Spinal cord (tissue), 10 donors: ENCODE data around the gene CHST1. TPM values are rescaled to one million over a fixed set of nuclear protein-coding genes. Genes with fewer than 3 reads are reported as not detected.

Source experiments
- DNase-seq, 6 donors: peaks; one replicate each; pipeline versions ENCODE4 v3.0.0 to v3.0.0-alpha.2; 2013 to 2015; ENCODE audit warnings: low spot score in 6 of 6, low read depth in 4 of 6
- H3K27ac ChIP-seq: one replicate; pipeline ENCODE4 v1.5.1; 2013; ENCODE audit warnings: low read depth, low read length, control low read depth
- H3K27me3 ChIP-seq: one replicate; pipeline ENCODE4 v1.6.1; 2013; ENCODE audit warnings: low read length; ENCODE audit not compliant: control insufficient read depth, insufficient read depth
- H3K36me3 ChIP-seq: one replicate; pipeline ENCODE4 v1.6.1; 2013; ENCODE audit warnings: low read length; ENCODE audit not compliant: control insufficient read depth, insufficient read depth
- H3K4me1 ChIP-seq: one replicate; pipeline ENCODE4 v1.6.1; 2013; ENCODE audit warnings: low read length; ENCODE audit not compliant: control insufficient read depth, insufficient read depth
- H3K4me3 ChIP-seq: one replicate; pipeline ENCODE4 v1.5.1; 2013; ENCODE audit warnings: low read depth, low read length, control low read depth
- H3K9me3 ChIP-seq: one replicate; pipeline ENCODE4 v1.6.1; 2013; ENCODE audit warnings: low read length; ENCODE audit not compliant: control insufficient read depth, insufficient read depth
- WGBS: methylation state at CpG from one replicate; pipeline ENCODE4 v1.1.5; 2013; ENCODE audit warnings: missing lambda C conversion rate; ENCODE audit not compliant: insufficient coverage; 5-methylcytosine and 5-hydroxymethylcytosine counted together
- polyA plus RNA-seq, 2 donors: library from polyadenylated mRNA; unstranded; fragments of 120-200 nt; gene quantifications; one replicate each; pipeline ENCODE4 v1.2.1, GENCODE V29; 2013; ENCODE audit not compliant: insufficient read length in 2 of 2
- total RNA-seq, 2 donors: library from RNA; depleted of rRNA in 1 of 2; stranded (reverse); fragments of 120-200 nt in 1 of 2; fragments of >200 nt in 1 of 2; gene quantifications; one replicate each; pipeline versions ENCODE4 v1.2.3 to v1.2.4, GENCODE V29; 2013 to 2014
- donor health status: healthy.

Gene CHST1
- total and polyA plus RNA-seq, 4 donors, result 8.5 to 62.4 (median 33.7) TPM

DNA sequence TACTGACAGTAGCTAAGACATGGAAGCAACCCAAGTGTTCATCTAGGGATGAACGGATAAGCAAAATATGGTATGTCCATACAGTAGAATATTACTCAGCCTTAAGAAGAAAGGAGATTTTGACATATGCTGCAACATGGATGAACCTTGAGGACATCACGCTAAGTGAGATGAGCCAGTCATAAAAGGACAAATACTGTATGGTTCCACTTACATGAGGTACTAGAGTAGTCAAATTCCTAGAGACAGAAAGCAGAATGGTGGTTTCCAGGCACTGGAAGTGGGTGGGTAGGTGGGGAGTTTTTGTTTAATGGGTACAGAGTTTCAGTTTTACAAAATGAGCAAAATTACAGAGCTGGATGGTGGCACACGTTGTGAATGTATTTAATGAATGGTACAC lies 18.1 kb downstream of the CHST1 start:
- Histone ChIP-seq H3K36me3 (peaks cover 36% of the 10 kb centered on the region), H3K4me3 (no peak overlapping the region), H3K9me3 (no peaks in the 10 kb centered on the region), H3K27me3 (no peaks in the 10 kb centered on the region), H3K4me1 (peaks cover 12% of the 10 kb centered on the region), H3K27ac (no peak overlapping the region)
- 100% methylated on average over 1 of the region's 3 CpGs for WGBS
- no peak for DNase-seq

DNA sequence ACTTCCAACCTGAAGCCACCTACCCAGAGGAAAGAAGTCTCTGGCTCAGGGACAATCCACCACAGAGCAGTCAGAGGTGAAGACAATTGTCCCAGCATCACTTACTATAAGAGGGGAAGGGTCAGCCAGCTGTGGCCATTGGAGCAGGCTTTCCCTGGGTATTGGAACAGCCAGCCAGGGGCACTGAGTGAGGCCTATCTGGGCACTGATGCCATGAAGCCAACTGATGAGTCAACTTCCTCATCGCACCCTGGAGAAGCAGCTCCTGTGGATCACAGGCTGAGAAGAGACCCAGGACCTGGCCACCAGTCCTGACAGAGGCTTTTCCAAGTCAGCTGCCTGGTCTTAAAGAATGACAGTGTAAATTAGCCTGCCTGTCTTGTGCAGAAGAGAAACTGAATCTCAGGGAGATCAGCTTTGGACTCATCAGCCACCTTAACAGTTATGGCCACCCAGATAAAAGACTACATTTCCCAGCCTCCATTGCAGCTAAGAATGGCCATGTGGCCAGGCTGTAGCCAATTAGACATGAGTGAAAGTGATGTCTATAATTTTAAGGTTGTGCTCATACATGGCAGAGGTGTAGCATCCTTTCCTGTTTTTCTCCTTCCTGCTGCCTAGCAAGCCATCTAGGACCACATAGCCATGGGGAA lies 19.0 kb downstream of the CHST1 start:
- Histone ChIP-seq H3K4me1 (peaks cover 8% of the 10 kb centered on the region), H3K9me3 (no peaks in the 10 kb centered on the region), H3K27ac (no peak overlapping the region), H3K27me3 (no peaks in the 10 kb centered on the region), H3K4me3 (no peak overlapping the region), H3K36me3 (peaks cover 26% of the 10 kb centered on the region)
- DNase-seq, result peak in 1 of 6 donors; percentile 81
- 91% methylated on average over 1 of the region's 1 CpG for WGBS

DNA sequence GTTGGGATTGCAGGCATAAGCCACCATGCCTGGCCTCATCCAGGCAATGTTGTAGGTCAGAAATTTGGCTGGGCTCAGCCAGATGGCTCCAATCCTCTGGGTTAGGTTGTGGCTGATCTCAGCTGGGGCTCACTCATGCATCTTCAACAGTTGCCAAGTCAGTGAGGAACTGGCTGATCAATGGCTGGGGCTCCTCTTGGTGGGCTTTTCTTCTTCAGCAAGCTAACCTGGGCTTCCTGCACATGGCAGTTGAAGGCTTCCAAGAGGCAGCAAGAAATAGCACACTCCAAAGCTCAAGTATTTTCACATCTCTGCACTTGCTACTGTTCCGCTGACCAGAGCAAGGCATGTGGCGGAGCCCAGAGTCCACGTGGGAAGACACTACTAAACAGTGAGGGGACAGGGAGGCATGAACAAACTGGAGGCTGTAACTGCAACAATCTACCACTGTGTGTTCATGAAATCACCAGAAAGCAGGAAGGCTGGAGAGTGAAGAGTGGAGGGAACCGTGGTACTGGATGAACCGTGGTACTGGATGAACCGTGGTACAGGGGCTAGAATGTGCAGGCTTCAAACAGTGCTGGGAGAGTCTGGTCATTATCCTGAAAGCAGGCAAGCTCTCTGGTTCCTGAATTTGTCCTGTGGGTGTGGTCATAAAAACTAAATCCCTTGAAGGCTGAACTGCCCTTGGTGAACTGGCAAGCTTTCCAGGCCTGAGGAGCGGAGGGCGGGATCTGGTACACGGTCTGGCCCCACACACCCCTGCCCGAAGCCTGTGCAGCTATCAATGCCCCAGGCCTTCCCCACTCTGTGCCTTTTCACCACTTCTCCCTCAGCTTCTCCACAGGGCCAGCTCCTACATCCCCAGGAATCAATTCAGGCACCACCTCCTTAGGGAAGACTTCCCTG lies 20.2 kb downstream of the CHST1 start:
- H3K9me3 ChIP-seq, result no peaks in the 10 kb centered on the region
- 91% methylated on average over 10 of the region's 10 CpGs for WGBS
- no peak for DNase-seq
- no peaks in the 10 kb centered on the region for H3K27me3 ChIP-seq
- H3K4me1 ChIP-seq, result peaks cover 8% of the 10 kb centered on the region
- peaks cover 15% of the 10 kb centered on the region for H3K36me3 ChIP-seq
- no peak overlapping the region for H3K4me3 ChIP-seq
- no peak overlapping the region for H3K27ac ChIP-seq

DNA sequence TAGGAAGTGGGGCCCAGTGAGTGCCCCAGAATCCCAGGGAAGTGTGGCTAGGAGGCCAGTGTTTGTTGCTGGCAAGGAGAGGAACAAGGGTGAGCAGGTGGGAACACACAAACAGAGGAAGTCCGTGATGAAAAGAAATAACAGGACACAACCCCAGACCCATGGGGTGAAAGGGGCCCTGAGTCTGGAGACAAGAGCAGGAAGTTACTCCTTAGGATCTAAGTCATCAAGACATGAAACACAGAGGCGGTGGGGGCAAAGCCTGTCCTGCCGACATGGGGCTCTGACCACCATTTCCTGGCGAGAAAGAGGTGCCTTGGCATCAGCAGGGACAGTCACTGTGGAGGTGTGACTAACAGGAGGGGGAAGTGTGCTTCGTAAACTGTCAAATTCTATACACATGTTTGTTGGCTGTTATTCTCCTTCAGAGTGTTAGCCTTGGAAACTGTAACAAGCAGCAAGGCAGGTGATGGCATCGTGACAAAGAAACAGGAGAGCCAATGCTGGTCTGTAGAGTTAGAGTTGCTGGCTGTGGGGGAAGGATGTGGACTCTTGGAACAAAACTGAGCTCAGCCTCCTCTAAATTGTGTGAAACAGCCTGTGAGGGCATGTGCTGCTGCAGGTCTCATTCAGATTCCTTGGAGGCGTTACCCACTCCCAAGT lies 21.7 kb downstream of the CHST1 start:
- no peaks in the 10 kb centered on the region for H3K9me3 ChIP-seq
- H3K27ac ChIP-seq, result no peak overlapping the region
- H3K27me3 ChIP-seq, result no peaks in the 10 kb centered on the region
- H3K4me3 ChIP-seq, result no peak overlapping the region
- H3K4me1 ChIP-seq, result peaks cover 8% of the 10 kb centered on the region
- no peak for DNase-seq
- H3K36me3 ChIP-seq, result peaks cover 3% of the 10 kb centered on the region
- 53% methylated on average over 6 of the region's 7 CpGs for WGBS

DNA sequence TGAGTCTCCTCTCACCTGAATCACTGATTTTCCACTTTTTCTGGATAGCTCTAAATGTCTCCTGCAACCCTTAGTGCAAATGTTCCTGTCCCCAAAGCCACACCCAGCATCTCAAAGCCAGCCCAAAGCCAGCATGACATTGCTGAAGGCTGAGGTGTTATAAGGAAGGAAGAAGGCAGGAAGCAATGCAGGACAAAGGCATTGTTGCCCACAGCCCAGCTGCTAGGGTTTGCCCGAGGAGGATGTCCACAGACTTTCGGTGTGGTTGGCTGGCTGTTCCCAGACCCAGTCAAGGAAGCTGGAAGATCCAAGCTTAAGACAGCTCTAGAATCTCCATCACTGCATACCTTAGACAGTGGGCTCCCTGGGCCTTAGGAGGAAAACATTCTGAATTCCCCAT lies 23.5 kb downstream of the CHST1 start:
- no peaks in the 10 kb centered on the region for H3K36me3 ChIP-seq
- H3K4me1 ChIP-seq, result peaks cover 8% of the 10 kb centered on the region
- no peak for DNase-seq
- 84% methylated on average over 2 of the region's 2 CpGs for WGBS
- H3K4me3 ChIP-seq, result no peak overlapping the region
- no peak overlapping the region for H3K27ac ChIP-seq
- no peaks in the 10 kb centered on the region for H3K27me3 ChIP-seq
- H3K9me3 ChIP-seq, result no peaks in the 10 kb centered on the region

DNA sequence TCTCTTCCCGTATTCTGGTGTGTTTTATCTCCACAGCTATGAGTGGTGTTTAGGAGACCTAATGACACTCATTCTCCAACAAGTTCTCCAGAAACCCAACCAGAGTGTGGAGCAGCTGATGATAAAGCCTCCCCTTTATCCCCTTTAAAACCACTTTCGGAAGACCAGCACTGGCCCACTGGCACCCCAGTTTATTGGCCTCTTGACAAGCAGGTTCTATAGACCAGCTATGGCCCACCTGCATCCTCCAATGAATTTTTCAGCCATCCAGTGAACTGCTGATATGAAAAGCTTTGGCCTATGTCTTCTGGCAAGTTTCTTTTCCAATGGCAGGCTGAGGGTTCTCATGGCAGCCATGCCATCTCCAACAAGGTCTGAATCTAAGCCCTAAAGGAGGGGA lies 27.4 kb downstream of the CHST1 start:
- Histone ChIP-seq H3K27ac (no peak overlapping the region), H3K27me3 (no peaks in the 10 kb centered on the region), H3K4me1 (no peaks in the 10 kb centered on the region), H3K9me3 (no peaks in the 10 kb centered on the region), H3K36me3 (no peaks in the 10 kb centered on the region), H3K4me3 (no peak overlapping the region)
- DNase-seq, result no peak
- 90% methylated on average over 1 of the region's 2 CpGs for WGBS

DNA sequence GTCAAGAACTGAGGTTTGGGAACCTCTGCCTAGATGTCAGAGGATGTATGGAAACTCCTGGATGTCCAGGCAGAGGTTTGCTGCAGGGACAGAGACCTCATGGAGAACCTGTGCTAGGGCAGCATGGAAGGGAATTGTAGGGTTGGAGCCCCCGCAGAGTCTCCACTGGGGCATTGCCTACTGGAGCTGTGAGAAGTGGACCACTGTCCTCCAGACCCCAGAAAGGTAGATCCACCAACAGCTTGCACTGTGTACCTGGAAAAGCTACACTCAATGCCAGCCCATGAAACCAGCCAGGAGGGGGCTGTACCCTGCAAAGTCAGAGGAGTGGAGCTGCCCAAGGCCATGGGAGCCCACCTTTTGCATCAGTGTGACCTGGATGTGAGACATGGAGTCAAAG lies 29.5 kb downstream of the CHST1 start:
- no peak overlapping the region for H3K27ac ChIP-seq
- H3K27me3 ChIP-seq, result no peaks in the 10 kb centered on the region
- H3K36me3 ChIP-seq, result no peaks in the 10 kb centered on the region
- H3K4me1 ChIP-seq, result no peaks in the 10 kb centered on the region
- no peak overlapping the region for H3K4me3 ChIP-seq
- no peaks in the 10 kb centered on the region for H3K9me3 ChIP-seq
- WGBS, result no CpG with 5 or more reads among the region's 1 CpG
- DNase-seq, result no peak

DNA sequence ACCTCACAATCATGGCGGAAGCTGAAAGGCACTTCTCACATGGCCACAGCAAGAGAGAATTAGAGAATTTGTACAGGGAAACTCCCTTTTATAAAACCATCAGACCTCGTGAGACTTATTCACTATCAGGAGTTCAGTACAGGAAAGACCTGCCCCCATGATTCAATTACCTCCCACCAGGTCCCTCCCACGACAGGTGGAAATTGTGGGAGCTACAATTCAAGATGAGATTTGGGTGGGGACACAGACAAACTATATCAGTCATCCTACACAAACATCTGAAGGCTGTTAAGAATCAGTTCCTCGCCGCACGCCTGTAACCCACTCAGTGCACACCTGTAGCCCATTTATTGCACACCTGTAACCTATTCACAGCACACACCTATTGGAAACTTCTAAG lies 39.8 kb downstream of the CHST1 start:
- 80% methylated on average over 1 of the region's 6 CpGs for WGBS
- no peaks in the 10 kb centered on the region for H3K4me1 ChIP-seq
- no peak for DNase-seq
- H3K27ac ChIP-seq, result no peak overlapping the region
- H3K4me3 ChIP-seq, result no peak overlapping the region
- H3K27me3 ChIP-seq, result no peaks in the 10 kb centered on the region
- H3K9me3 ChIP-seq, result peaks cover 5% of the 10 kb centered on the region
- no peaks in the 10 kb centered on the region for H3K36me3 ChIP-seq

DNA sequence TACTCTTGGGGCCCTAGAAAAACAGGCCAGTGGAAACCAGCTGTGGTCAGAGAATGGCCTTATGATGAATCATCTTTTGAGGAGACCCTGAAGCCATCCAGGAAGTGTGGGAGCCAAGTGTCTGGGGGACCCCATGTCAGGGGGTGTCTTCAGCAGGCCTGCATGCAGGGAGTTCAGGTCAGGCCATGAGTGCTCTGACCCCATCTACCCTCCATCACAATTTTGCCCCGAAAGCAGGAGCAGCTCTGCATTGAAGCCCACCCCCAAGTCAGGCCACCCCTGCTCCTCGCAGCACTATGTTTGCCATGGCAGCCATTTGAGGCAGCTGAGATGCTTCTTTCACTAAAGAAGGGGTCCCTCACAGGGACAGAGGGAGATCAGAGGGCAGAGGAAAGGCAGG lies 41.3 kb downstream of the CHST1 start:
- Histone ChIP-seq H3K36me3 (no peaks in the 10 kb centered on the region), H3K27me3 (no peaks in the 10 kb centered on the region), H3K9me3 (peaks cover 6% of the 10 kb centered on the region), H3K4me3 (no peak overlapping the region), H3K27ac (no peak overlapping the region), H3K4me1 (no peaks in the 10 kb centered on the region)
- no peak for DNase-seq
- 100% methylated on average over 1 of the region's 2 CpGs for WGBS
